ENCODE data around the gene RSBN1L. TPM values are rescaled to one million over a fixed set of nuclear protein-coding genes. Genes with fewer than 3 reads are reported as not detected.

RSBN1L gene
- total RNA-seq, 8 experiments from 2014 or later = 8.2 to 24.5 (median 20.0) TPM

GRCh38 chr7:77831953-77832352, 135.7 kb downstream of the RSBN1L start:
- 83 to 100% (median 100%) methylated on average over 1 of the region's 1 CpG; no CpG with 5 or more reads in 4 of the 10 experiments for WGBS, 10 experiments
- Histone ChIP-seq H3K27ac (no peak overlapping the region), H3K4me3 (no peak overlapping the region), H3K4me1 (replicated peaks in 1 of 2) (no peaks in the 10 kb centered on the region)
- no peak for ATAC-seq (replicated peaks in 6 of 8)
- in situ Hi-C loops (cut with MboI; ENCODE audit: low pct_unique_long_range_greater_than_20kb in 2 of 9, low sequenced_read_pairs in 9 of 9, unreplicated experiment in 9 of 9) = no loop called here

Other genes with a start within 250 kb of the RSBN1L start
- gene PTPN12, start 159.2 kb upstream of the RSBN1L start, total RNA-seq = 100 to 1,000 TPM in 1 of 8 experiments, 10 to 100 TPM in 7; 18.1 to 107 (median 30.0) TPM
- gene TMEM60, start 102.0 kb downstream of the RSBN1L start, total RNA-seq = 10 to 100 TPM; 17.0 to 28.2 (median 20.4) TPM
- 10 to 100 TPM; 15.9 to 36.9 (median 19.4) TPM for gene PHTF2, start 102.3 kb downstream of the RSBN1L start, total RNA-seq